Effector memory CD8-positive, alpha-beta T cell (primary cell): ENCODE data around the gene TFAP2C.

Experiments used
- ATAC-seq: fragments of 150-1000 bp; cut with Tn5 transposase; replicated peaks from 2 replicates; pipeline ENCODE4 v1.10.0; 2021; ENCODE audit warnings: mild to moderate bottlenecking, moderate library complexity
- DNase-seq, 3 experiments: peaks; one replicate each; pipeline ENCODE4 v3.0.0; 2021
- H3K27ac Mint-ChIP-seq, 2 donors: one replicate each; pipeline ENCODE4 v1.8.0; 2022; ENCODE audit warnings: mild to moderate bottlenecking in 2 of 2, mixed read lengths in 2 of 2, moderate library complexity in 2 of 2
- H3K27me3 Mint-ChIP-seq, 2 donors: one replicate each; pipeline ENCODE4 v1.8.0; 2022; ENCODE audit warnings: mixed read lengths in 2 of 2
- H3K36me3 Mint-ChIP-seq: one replicate; pipeline ENCODE4 v1.8.0; 2022; ENCODE audit warnings: mild to moderate bottlenecking, moderate library complexity, mixed read lengths; ENCODE audit not compliant: insufficient read depth
- H3K4me1 Mint-ChIP-seq, 2 donors: one replicate each; pipeline ENCODE4 v1.8.0; 2022; ENCODE audit warnings: low read depth in 2 of 2, mixed read lengths in 2 of 2
- H3K4me3 Mint-ChIP-seq, 2 donors: one replicate each; pipeline ENCODE4 v1.8.0; 2022; ENCODE audit warnings: mild to moderate bottlenecking in 2 of 2, mixed read lengths in 2 of 2, moderate library complexity in 2 of 2
- H3K9me3 Mint-ChIP-seq, 2 donors: one replicate each; pipeline ENCODE4 v1.8.0; 2022; ENCODE audit warnings: mixed read lengths in 2 of 2
- total RNA-seq, 9 experiments: gene quantifications; one replicate each; lab custom pipeline; 2026; lab: John Stamatoyannopoulos, UW

TFAP2C gene
- 0 to 0.60 (median 0) reads per million in 9 experiments for total RNA-seq

GRCh38 chr20:56628873-56629463, at the start of gene TFAP2C:
Gene TFAP2C, plus strand, starts transcription at chr20:56629306. Its CDS starts 239 bp downstream, at chr20:56629545.
- H3K9me3 Mint-ChIP-seq, result no peaks in the 10 kb centered on the region
- H3K4me3 Mint-ChIP-seq, result peak within 1 kb of the TSS; percentile 52 to 58
- no peak for DNase-seq
- H3K4me1 Mint-ChIP-seq, result peaks cover 0 to 5% of the 10 kb centered on the region in 2 donors
- ATAC-seq, result no peak
- peaks cover 65 to 87% of the 10 kb centered on the region in 2 donors for H3K27me3 Mint-ChIP-seq
- H3K36me3 Mint-ChIP-seq, result no peaks in the 10 kb centered on the region
- H3K27ac Mint-ChIP-seq, result no peak within 1 kb of the TSS

- H3K27me3 Mint-ChIP-seq, result peaks cover 39 to 50% of the 10 kb centered on the region in 2 donors
- no peak overlapping the region for H3K27ac Mint-ChIP-seq
- H3K4me3 Mint-ChIP-seq, result no peak overlapping the region
- ATAC-seq, result no peak
- H3K4me1 Mint-ChIP-seq, result no peaks in the 10 kb centered on the region
- no peak for DNase-seq
- no peaks in the 10 kb centered on the region for H3K36me3 Mint-ChIP-seq
- no peaks in the 10 kb centered on the region for H3K9me3 Mint-ChIP-seq
Measured at GRCh38 chr20:56580226-56580625, 48.9 kb upstream of the TFAP2C start.

GRCh38 chr20:56581701-56582100, 47.4 kb upstream of the TFAP2C start:
- no peak for ATAC-seq
- Mint-ChIP-seq H3K36me3 (no peaks in the 10 kb centered on the region), H3K27ac (no peak overlapping the region), H3K4me3 (no peak overlapping the region), H3K9me3 (no peaks in the 10 kb centered on the region), H3K27me3 (peaks cover 26 to 36% of the 10 kb centered on the region in 2 donors), H3K4me1 (no peaks in the 10 kb centered on the region)
- DNase-seq, result no peak

GRCh38 chr20:56582542-56582941, 46.6 kb upstream of the TFAP2C start:
- no peak overlapping the region for H3K27ac Mint-ChIP-seq
- H3K27me3 Mint-ChIP-seq, result peaks cover 26 to 36% of the 10 kb centered on the region in 2 donors
- no peaks in the 10 kb centered on the region for H3K36me3 Mint-ChIP-seq
- DNase-seq (no peak), ATAC-seq (no peak)
- H3K4me3 Mint-ChIP-seq, result no peak overlapping the region
- H3K9me3 Mint-ChIP-seq, result no peaks in the 10 kb centered on the region
- no peaks in the 10 kb centered on the region for H3K4me1 Mint-ChIP-seq

- H3K9me3 Mint-ChIP-seq, result no peaks in the 10 kb centered on the region
- H3K27ac Mint-ChIP-seq, result no peak overlapping the region
- no peaks in the 10 kb centered on the region for H3K4me1 Mint-ChIP-seq
- DNase-seq (no peak), ATAC-seq (no peak)
- H3K27me3 Mint-ChIP-seq, result peaks cover 21 to 37% of the 10 kb centered on the region in 2 donors
- no peaks in the 10 kb centered on the region for H3K36me3 Mint-ChIP-seq
- H3K4me3 Mint-ChIP-seq, result no peak overlapping the region
Measured at GRCh38 chr20:56584916-56585315, 44.2 kb upstream of the TFAP2C start.

GRCh38 chr20:56587307-56588041, 41.6 kb upstream of the TFAP2C start:
- no peak overlapping the region for H3K27ac Mint-ChIP-seq
- peaks cover 8 to 27% of the 10 kb centered on the region in 2 donors for H3K27me3 Mint-ChIP-seq
- H3K4me3 Mint-ChIP-seq, result no peak overlapping the region
- DNase-seq, result no peak
- H3K4me1 Mint-ChIP-seq, result no peaks in the 10 kb centered on the region
- no peaks in the 10 kb centered on the region for H3K36me3 Mint-ChIP-seq
- H3K9me3 Mint-ChIP-seq, result no peaks in the 10 kb centered on the region
- ATAC-seq, result no peak

- peaks cover 5 to 25% of the 10 kb centered on the region in 2 donors for H3K27me3 Mint-ChIP-seq
- no peak overlapping the region for H3K4me3 Mint-ChIP-seq
- DNase-seq, result no peak
- no peak for ATAC-seq
- no peak overlapping the region for H3K27ac Mint-ChIP-seq
- H3K4me1 Mint-ChIP-seq, result no peaks in the 10 kb centered on the region
- H3K9me3 Mint-ChIP-seq, result no peaks in the 10 kb centered on the region
- H3K36me3 Mint-ChIP-seq, result no peaks in the 10 kb centered on the region
Measured at GRCh38 chr20:56588996-56589395, 40.1 kb upstream of the TFAP2C start.

GRCh38 chr20:56589633-56590032, 39.5 kb upstream of the TFAP2C start:
- Mint-ChIP-seq H3K4me3 (no peak overlapping the region), H3K27ac (no peak overlapping the region), H3K27me3 (peaks cover 5 to 24% of the 10 kb centered on the region in 2 donors), H3K9me3 (no peaks in the 10 kb centered on the region), H3K4me1 (no peaks in the 10 kb centered on the region), H3K36me3 (no peaks in the 10 kb centered on the region)
- ATAC-seq (no peak), DNase-seq (no peak)

- no peaks in the 10 kb centered on the region for H3K9me3 Mint-ChIP-seq
- no peak overlapping the region for H3K4me3 Mint-ChIP-seq
- H3K27ac Mint-ChIP-seq, result no peak overlapping the region
- no peaks in the 10 kb centered on the region for H3K4me1 Mint-ChIP-seq
- peaks cover 5 to 29% of the 10 kb centered on the region in 2 donors for H3K27me3 Mint-ChIP-seq
- no peaks in the 10 kb centered on the region for H3K36me3 Mint-ChIP-seq
- DNase-seq, result no peak
- no peak for ATAC-seq
Measured at GRCh38 chr20:56590888-56591287, 38.2 kb upstream of the TFAP2C start.

GRCh38 chr20:56592211-56592610, 36.9 kb upstream of the TFAP2C start:
- Mint-ChIP-seq H3K36me3 (peaks cover 3% of the 10 kb centered on the region), H3K27me3 (peaks cover 5 to 37% of the 10 kb centered on the region in 2 donors), H3K27ac (no peak overlapping the region), H3K9me3 (no peaks in the 10 kb centered on the region), H3K4me3 (no peak overlapping the region), H3K4me1 (no peaks in the 10 kb centered on the region)
- ATAC-seq (no peak), DNase-seq (no peak)

GRCh38 chr20:56592817-56593216, 36.3 kb upstream of the TFAP2C start:
- ATAC-seq (no peak), DNase-seq (no peak)
- Mint-ChIP-seq H3K27ac (no peak overlapping the region), H3K9me3 (no peaks in the 10 kb centered on the region), H3K27me3 (peaks cover 5 to 37% of the 10 kb centered on the region in 2 donors), H3K36me3 (peaks cover 3% of the 10 kb centered on the region), H3K4me1 (no peaks in the 10 kb centered on the region), H3K4me3 (no peak overlapping the region)

GRCh38 chr20:56595746-56596475, 33.2 kb upstream of the TFAP2C start:
- Mint-ChIP-seq H3K27ac (no peak overlapping the region), H3K4me1 (no peaks in the 10 kb centered on the region), H3K36me3 (peaks cover 3% of the 10 kb centered on the region), H3K27me3 (peaks cover 0 to 27% of the 10 kb centered on the region in 2 donors), H3K9me3 (no peaks in the 10 kb centered on the region), H3K4me3 (no peak overlapping the region)
- no peak for DNase-seq
- ATAC-seq, result no peak

GRCh38 chr20:56601166-56601565, 27.9 kb upstream of the TFAP2C start:
- Mint-ChIP-seq H3K27ac (no peak overlapping the region), H3K27me3 (peaks cover 0 to 5% of the 10 kb centered on the region in 2 donors), H3K4me1 (no peaks in the 10 kb centered on the region), H3K9me3 (no peaks in the 10 kb centered on the region), H3K36me3 (peaks cover 3% of the 10 kb centered on the region), H3K4me3 (no peak overlapping the region)
- no peak for ATAC-seq
- DNase-seq, result no peak
